ENCODE measurements around the gene FLNC. TPM values are rescaled to one million over a fixed set of nuclear protein-coding genes. Genes with fewer than 3 reads are reported as not detected.

Gene FLNC
- total and polyA plus RNA-seq, 9 of the 15 experiments (the other 6 are each of a cell fraction or from before 2014, with no cell fraction given), result 0.90 to 155 (median 28.8) TPM

- TF ChIP-seq STAT6 (CRISPR knock-in tag; IDR thresholded peaks at IDR 0.05) (no peak), CEBPB (tag; IDR thresholded peaks at IDR 0.05) (no peak), SRSF7 (optimal IDR thresholded peaks at IDR 0.05; ENCODE audit: low read depth, low read length) (no peak), AFF4 (CRISPR knock-in tag; IDR thresholded peaks at IDR 0.05) (no peak), SMAD4 (CRISPR knock-in tag; conservative IDR thresholded peaks at IDR 0.05) (no peak), ZNF551 (CRISPR knock-in tag; IDR thresholded peaks at IDR 0.05) (no peak), BRD9 (IDR thresholded peaks at IDR 0.05; ENCODE audit: low read depth, partially characterized antibody) (no peak), DPF2 (IDR thresholded peaks at IDR 0.05) (no peak), TFE3 (CRISPR knock-in tag; IDR thresholded peaks at IDR 0.05) (no peak), NR3C1 (CRISPR knock-in tag; IDR thresholded peaks at IDR 0.05) (no peak)
- TF ChIP-seq, protein P1, sequence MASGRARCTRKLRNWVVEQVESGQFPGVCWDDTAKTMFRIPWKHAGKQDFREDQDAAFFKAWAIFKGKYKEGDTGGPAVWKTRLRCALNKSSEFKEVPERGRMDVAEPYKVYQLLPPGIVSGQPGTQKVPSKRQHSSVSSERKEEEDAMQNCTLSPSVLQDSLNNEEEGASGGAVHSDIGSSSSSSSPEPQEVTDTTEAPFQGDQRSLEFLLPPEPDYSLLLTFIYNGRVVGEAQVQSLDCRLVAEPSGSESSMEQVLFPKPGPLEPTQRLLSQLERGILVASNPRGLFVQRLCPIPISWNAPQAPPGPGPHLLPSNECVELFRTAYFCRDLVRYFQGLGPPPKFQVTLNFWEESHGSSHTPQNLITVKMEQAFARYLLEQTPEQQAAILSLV (tag; IDR thresholded peaks at IDR 0.05), result no peak
- TF ChIP-seq, protein P2, sequence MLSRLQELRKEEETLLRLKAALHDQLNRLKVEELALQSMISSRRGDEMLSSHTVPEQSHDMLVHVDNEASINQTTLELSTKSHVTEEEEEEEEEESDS (CRISPR knock-in tag; IDR thresholded peaks at IDR 0.05), result no peak
- TF ChIP-seq, protein P3, sequence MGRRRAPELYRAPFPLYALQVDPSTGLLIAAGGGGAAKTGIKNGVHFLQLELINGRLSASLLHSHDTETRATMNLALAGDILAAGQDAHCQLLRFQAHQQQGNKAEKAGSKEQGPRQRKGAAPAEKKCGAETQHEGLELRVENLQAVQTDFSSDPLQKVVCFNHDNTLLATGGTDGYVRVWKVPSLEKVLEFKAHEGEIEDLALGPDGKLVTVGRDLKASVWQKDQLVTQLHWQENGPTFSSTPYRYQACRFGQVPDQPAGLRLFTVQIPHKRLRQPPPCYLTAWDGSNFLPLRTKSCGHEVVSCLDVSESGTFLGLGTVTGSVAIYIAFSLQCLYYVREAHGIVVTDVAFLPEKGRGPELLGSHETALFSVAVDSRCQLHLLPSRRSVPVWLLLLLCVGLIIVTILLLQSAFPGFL (CRISPR knock-in tag; IDR thresholded peaks at IDR 0.05), result no peak
Observed at GRCh38 chr7:128891942-128892269, 61.7 kb downstream of the FLNC start (continued).
